ENCODE measurements around the gene P2RX6. TPM values are rescaled to one million over a fixed set of nuclear protein-coding genes. Genes with fewer than 3 reads are reported as not detected.

P2RX6 gene
- total and polyA plus RNA-seq, 2 of the 4 experiments (the other 2 are of a cell fraction), result 0.90 to 1.6 TPM

GRCh38 chr22:21070690-21071615, 56.0 kb downstream of the P2RX6 start:
- no peaks in the 10 kb centered on the region for H3K79me1 ChIP-seq (ENCODE audit: low read depth in 1 of 2, low read length in 2 of 2)
- BruUV-seq (replicated peaks), result no TSS peak
- H4K20me1 ChIP-seq (ENCODE audit: insufficient read depth, low read length), result no peaks in the 10 kb centered on the region
- H3K4me3 ChIP-seq (ENCODE audit: insufficient read depth, low read depth, low read length), result no peak overlapping the region
- no peak overlapping the region for H2AK5ac ChIP-seq (ENCODE audit: low read depth, low read length)
- H3K4ac ChIP-seq (ENCODE audit: low read depth, low read length), result no peak overlapping the region
- no peak overlapping the region for H2AK9ac ChIP-seq (replicated peaks; ENCODE audit: low read depth, low read length, poor library complexity)
- peaks cover 17% of the 10 kb centered on the region for H3K27me3 ChIP-seq (ENCODE audit: control insufficient read depth, insufficient read depth, low read length)
- ChIA-PET CTCF (no interaction called here), POLR2A (ENCODE audit: unreplicated experiment) (no interaction called here)
- peaks cover 3% of the 10 kb centered on the region for H3K4me1 ChIP-seq (ENCODE audit: control insufficient read depth, insufficient read depth, low read length)
- WGBS, 2 experiments (ENCODE audit: extremely low coverage in 2 of 2, insufficient read length in 1 of 2), result 72% methylated on average over 7 of the region's 17 CpGs; no CpG with 5 or more reads in 1 of the 2 experiments
- H2BK120ac ChIP-seq (ENCODE audit: low read depth, low read length), result no peak overlapping the region
- H4K91ac ChIP-seq (ENCODE audit: insufficient read depth, low read depth, low read length), result no peak overlapping the region
- no peak overlapping the region for H2BK5ac ChIP-seq (ENCODE audit: low read depth, low read length, poor library complexity, severe bottlenecking)
- H3K36me3 ChIP-seq (ENCODE audit: control insufficient read depth, insufficient read depth, low read length), result no peaks in the 10 kb centered on the region
- in situ Hi-C loops (cut with MboI; ENCODE audit: low sequenced_read_pairs) (no loop called here), dilution Hi-C loops (cut with HindIII; ENCODE audit: low sequenced_read_pairs, unreplicated experiment) (no loop called here), intact Hi-C loops (cut with micrococcal nuclease) (no loop called here)
- H3K9me3 ChIP-seq (ENCODE audit: control insufficient read depth, insufficient read depth, low read length), result peaks cover 10% of the 10 kb centered on the region; the same call in 1 of the 2 replicates
- H3K18ac ChIP-seq (ENCODE audit: low read depth, low read length), result no peak overlapping the region
- no peak overlapping the region for H4K5ac ChIP-seq (ENCODE audit: low read depth, low read length)
- TF ChIP-seq ELK1 (IDR thresholded peaks at IDR 0.05; ENCODE audit: borderline replicate concordance, low read depth, low read length) (no peak), RAD21 (IDR thresholded peaks at IDR 0.05; ENCODE audit: low read length) (no peak), BHLHE40 (IDR thresholded peaks at IDR 0.05; ENCODE audit: low read depth, low read length) (no peak), NFE2L2 (IDR thresholded peaks at IDR 0.05; ENCODE audit: low read depth, low read length) (no peak), MAZ (IDR thresholded peaks at IDR 0.05; ENCODE audit: borderline replicate concordance, low read depth, low read length) (no peak), CEBPB (IDR thresholded peaks at IDR 0.05; ENCODE audit: low read depth, low read length) (no peak), RCOR1 (IDR thresholded peaks at IDR 0.05; ENCODE audit: insufficient replicate concordance, low read length) (no peak), FOS (IDR thresholded peaks at IDR 0.05; ENCODE audit: low read depth, low read length) (no peak), MAFK (IDR thresholded peaks at IDR 0.05; ENCODE audit: low read depth, low read length) (no peak)
- peaks cover 5% of the 10 kb centered on the region; the same call in 1 of the 2 replicates for H3K9me1 ChIP-seq (ENCODE audit: insufficient read depth, low read length)
- H3K27ac ChIP-seq (ENCODE audit: insufficient read depth, low read length), result no peak overlapping the region
- no peak overlapping the region for H3K23ac ChIP-seq (ENCODE audit: low read depth, low read length)
- H2BK15ac ChIP-seq (ENCODE audit: low read depth, low read length), result no peak overlapping the region
- no peak overlapping the region for H3K14ac ChIP-seq (replicated peaks; ENCODE audit: low read depth, low read length)
- H3K9ac ChIP-seq (ENCODE audit: low read depth, low read length), result no peak overlapping the region
- no peak overlapping the region for H2AFZ ChIP-seq (replicated peaks; ENCODE audit: low read length, poor library complexity)
- no peak overlapping the region for H3K56ac ChIP-seq (ENCODE audit: extremely low read depth, insufficient read depth, low read length)
- no peak overlapping the region for H3K4me2 ChIP-seq (ENCODE audit: low read depth, low read length)
- DNase-seq (no peak), ATAC-seq (ENCODE audit: low read depth) (no peak)
- H4K8ac ChIP-seq (ENCODE audit: low read depth in 2 of 2, low read length in 2 of 2), result no peak overlapping the region
- H2BK20ac ChIP-seq (ENCODE audit: low read depth, low read length), result no peak overlapping the region
